ENCODE measurements around the gene C9orf152.

GRCh38 chr9:110248361-110248760, 40.4 kb upstream of the C9orf152 start:
- TF ChIP-seq CTCF (IDR thresholded peaks at IDR 0.05; ENCODE audit: low read depth, low read length) (no peak), POLR2A (IDR thresholded peaks at IDR 0.05; ENCODE audit: extremely low read depth, insufficient read length) (no peak)
